Mesenchymal stem cell (in vitro differentiated cells and primary cell): ENCODE data around the gene SPINK2.

Experiments used
- DNase-seq: peaks from one replicate; pipeline ENCODE4 v3.0.0-alpha.2; 2013
- H2AFZ ChIP-seq: one replicate; pipeline ENCODE4 v1.6.1; 2013; ENCODE audit warnings: low read depth, mild to moderate bottlenecking, control low read depth, inconsistent platforms, low read length, moderate library complexity
- H2AK5ac ChIP-seq: 2 replicates; pipeline ENCODE4 v1.6.1; 2013; ENCODE audit warnings: low read length, moderate library complexity, mild to moderate bottlenecking, inconsistent platforms; ENCODE audit not compliant: severe bottlenecking
- H2BK120ac ChIP-seq: one replicate; pipeline ENCODE4 v1.6.1; 2013; ENCODE audit warnings: low read depth, mild to moderate bottlenecking, inconsistent platforms, low read length, moderate library complexity
- H2BK12ac ChIP-seq, 2 experiments: one replicate each; pipeline ENCODE4 v1.6.1; 2013; ENCODE audit warnings: inconsistent platforms in 2 of 2, low read length in 2 of 2, mild to moderate bottlenecking in 2 of 2, moderate library complexity in 2 of 2, control low read depth in 1 of 2
- H2BK15ac ChIP-seq: one replicate; pipeline ENCODE4 v1.6.1; 2013; ENCODE audit warnings: mild to moderate bottlenecking, low read depth, inconsistent platforms; ENCODE audit not compliant: poor library complexity, severe bottlenecking
- H2BK5ac ChIP-seq: 2 replicates; pipeline ENCODE4 v1.6.1; 2013; ENCODE audit warnings: low read depth, mild to moderate bottlenecking, low read length, control low read depth, inconsistent platforms; ENCODE audit not compliant: poor library complexity, severe bottlenecking
- H3K14ac ChIP-seq, 2 experiments: one replicate each; pipeline ENCODE4 v1.6.1; 2013; ENCODE audit warnings: inconsistent platforms in 2 of 2, low read length in 2 of 2, control low read depth in 1 of 2, mild to moderate bottlenecking in 1 of 2, moderate library complexity in 1 of 2
- H3K18ac ChIP-seq, 2 experiments: one replicate each; pipeline ENCODE4 v1.6.1; 2013; ENCODE audit warnings: inconsistent platforms in 2 of 2, low read length in 2 of 2, control low read depth in 1 of 2, low read depth in 1 of 2, mild to moderate bottlenecking in 1 of 2
- H3K23ac ChIP-seq, 2 experiments: one replicate each; pipeline ENCODE4 v1.6.1; 2013; ENCODE audit warnings: inconsistent platforms in 2 of 2, low read length in 2 of 2, mild to moderate bottlenecking in 2 of 2, moderate library complexity in 2 of 2, control low read depth in 1 of 2
- H3K27ac ChIP-seq: 2 replicates; pipeline ENCODE4 v1.5.1; 2013; ENCODE audit warnings: mild to moderate bottlenecking, moderate library complexity, low read length, control low read depth, inconsistent platforms; ENCODE audit not compliant: poor library complexity, severe bottlenecking
- H3K27me3 ChIP-seq, 2 experiments: 2 replicates each; pipeline versions ENCODE4 v1.6.1 to v1.7.0; 2013; ENCODE audit warnings: low read length in 2 of 2, mild to moderate bottlenecking in 2 of 2, moderate library complexity in 2 of 2, control low read depth in 1 of 2, inconsistent platforms in 1 of 2; ENCODE audit not compliant: control insufficient read depth in 1 of 2, insufficient read depth in 1 of 2
- H3K36me3 ChIP-seq, 2 experiments: 2 replicates each; pipeline versions ENCODE4 v1.6.1 to v1.7.0; 2013; ENCODE audit warnings: low read length in 2 of 2, control low read depth in 1 of 2, inconsistent platforms in 1 of 2, low read depth in 1 of 2, mild to moderate bottlenecking in 1 of 2; ENCODE audit not compliant: insufficient read depth in 2 of 2, control insufficient read depth in 1 of 2
- H3K4ac ChIP-seq, 2 experiments: one replicate each; pipeline ENCODE4 v1.6.1; 2013; ENCODE audit warnings: inconsistent platforms in 2 of 2, low read length in 2 of 2, mild to moderate bottlenecking in 2 of 2, moderate library complexity in 2 of 2, control low read depth in 1 of 2, low read depth in 1 of 2
- H3K4me1 ChIP-seq: 2 replicates; pipeline ENCODE4 v1.6.1; 2013; ENCODE audit warnings: low read depth, low read length, control low read depth; ENCODE audit not compliant: control insufficient read depth, insufficient read depth
- H3K4me2 ChIP-seq: 2 replicates; pipeline ENCODE4 v1.6.1; 2013; ENCODE audit warnings: low read length, mild to moderate bottlenecking, inconsistent platforms; ENCODE audit not compliant: poor library complexity, severe bottlenecking
- H3K4me3 ChIP-seq, 2 experiments: 2 replicates each; pipeline versions ENCODE4 v1.5.1 to v1.7.0; 2013; ENCODE audit warnings: low read length in 2 of 2, mild to moderate bottlenecking in 2 of 2, control low read depth in 1 of 2, low read depth in 1 of 2; ENCODE audit not compliant: insufficient read depth in 1 of 2
- H3K79me1 ChIP-seq: replicated peaks from 2 replicates; pipeline ENCODE4 v1.6.1; 2013; ENCODE audit warnings: mild to moderate bottlenecking, control low read depth, low read length, inconsistent platforms; ENCODE audit not compliant: poor library complexity, severe bottlenecking
- H3K9ac ChIP-seq: 2 replicates; pipeline ENCODE4 v1.7.0; 2013; ENCODE audit warnings: mild to moderate bottlenecking, low read length, moderate library complexity
- H3K9me3 ChIP-seq: 2 replicates; pipeline ENCODE4 v1.7.0; 2013; ENCODE audit warnings: mild to moderate bottlenecking, low read length; ENCODE audit not compliant: control insufficient read depth
- H4K8ac ChIP-seq: one replicate; pipeline ENCODE4 v1.6.1; 2013; ENCODE audit warnings: inconsistent platforms, mild to moderate bottlenecking, low read length, moderate library complexity
- H4K91ac ChIP-seq: one replicate; pipeline ENCODE4 v1.6.1; 2013; ENCODE audit warnings: mild to moderate bottlenecking, low read length, inconsistent platforms
- WGBS: methylation state at CpG from one replicate; pipeline ENCODE4 v1.1.7; 2013; ENCODE audit warnings: mixed read lengths; 5-methylcytosine and 5-hydroxymethylcytosine counted together

SPINK2 gene

GRCh38 chr4:56782019-56782418 lies 39.5 kb downstream of the SPINK2 start:
- Histone ChIP-seq H2AK5ac (no peak overlapping the region), H4K8ac (no peak overlapping the region), H2AFZ (no peak overlapping the region), H3K9ac (no peak overlapping the region), H2BK12ac (no peak overlapping the region), H3K18ac (no peak overlapping the region), H3K9me3 (no peaks in the 10 kb centered on the region), H3K4ac (no peak overlapping the region), H4K91ac (no peak overlapping the region), H3K14ac (no peak overlapping the region), H3K4me3 (no peak overlapping the region), H3K36me3 (no peaks in the 10 kb centered on the region), H2BK120ac (peak overlapping the region; percentile 68), H2BK15ac (no peak overlapping the region), H2BK5ac (no peak overlapping the region), H3K27me3 (peaks cover 0 to 37% of the 10 kb centered on the region in 2 experiments), H3K27ac (no peak overlapping the region), H3K23ac (no peak overlapping the region), H3K79me1 (no peaks in the 10 kb centered on the region), H3K4me2 (no peak overlapping the region), H3K4me1 (peaks cover 3% of the 10 kb centered on the region)
- WGBS: 95% methylated on average over 8 of the region's 8 CpGs
- no peak for DNase-seq

DNA sequence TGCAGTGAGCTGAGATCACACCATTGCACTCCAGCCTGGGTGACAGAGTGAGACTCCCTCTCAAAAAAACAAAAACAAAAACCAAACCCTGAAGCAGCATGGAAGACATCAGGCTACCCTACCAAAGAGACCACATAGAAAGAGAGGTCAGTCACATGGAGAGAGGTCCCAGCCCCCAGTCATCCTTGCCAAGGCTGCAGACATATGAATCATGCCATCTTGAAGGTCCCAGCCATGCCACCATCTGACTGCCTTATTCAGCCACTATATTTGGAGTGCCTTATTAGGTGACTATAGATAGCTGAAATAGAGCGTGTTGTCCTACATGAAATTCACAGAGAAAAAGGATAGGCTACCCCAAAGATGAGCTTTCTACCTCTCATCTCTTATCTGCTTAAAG lies 48.2 kb downstream of the SPINK2 start:
- H2BK12ac ChIP-seq: peak overlapping the region in 1 of 2 experiments; percentile 59
- H2AK5ac ChIP-seq: no peak overlapping the region
- no peak overlapping the region for H3K18ac ChIP-seq
- no peak overlapping the region for H3K4me3 ChIP-seq
- 100% methylated on average over 1 of the region's 1 CpG for WGBS
- no peak overlapping the region for H3K27ac ChIP-seq
- peaks cover 2% of the 10 kb centered on the region for H3K4me1 ChIP-seq
- no peak for DNase-seq
- no peak overlapping the region for H4K8ac ChIP-seq
- no peak overlapping the region for H3K9ac ChIP-seq
- peaks cover 0 to under 1% of the 10 kb centered on the region in 2 experiments for H3K27me3 ChIP-seq
- H3K23ac ChIP-seq: no peak overlapping the region
- H3K79me1 ChIP-seq: no peaks in the 10 kb centered on the region
- H4K91ac ChIP-seq: no peak overlapping the region
- no peak overlapping the region for H2AFZ ChIP-seq
- H3K14ac ChIP-seq: no peak overlapping the region
- no peak overlapping the region for H2BK120ac ChIP-seq
- H3K36me3 ChIP-seq: no peaks in the 10 kb centered on the region
- H3K4ac ChIP-seq: no peak overlapping the region
- no peaks in the 10 kb centered on the region for H3K9me3 ChIP-seq
- no peak overlapping the region for H2BK15ac ChIP-seq
- H3K4me2 ChIP-seq: no peak overlapping the region
- H2BK5ac ChIP-seq: no peak overlapping the region

DNA sequence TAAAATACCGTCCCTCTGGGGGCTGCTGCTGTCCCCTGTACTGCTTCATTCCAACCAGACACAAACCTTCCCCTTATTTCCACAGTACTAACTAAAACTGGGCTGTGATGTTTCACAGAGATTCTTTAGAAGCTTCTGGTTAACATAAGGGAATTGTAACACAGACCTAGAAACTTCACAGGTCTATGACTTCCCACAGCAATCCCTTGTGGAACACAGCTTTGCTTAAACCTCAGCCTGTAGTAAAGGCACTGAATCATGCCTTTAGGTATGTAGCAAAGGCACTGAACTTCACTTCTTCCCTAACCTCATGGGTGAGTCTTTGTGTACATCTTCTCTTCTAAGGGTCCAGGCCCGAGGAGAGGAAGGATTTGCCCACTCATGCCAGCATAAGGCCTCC lies 49.4 kb downstream of the SPINK2 start:
- no peaks in the 10 kb centered on the region for H3K36me3 ChIP-seq
- H4K91ac ChIP-seq: no peak overlapping the region
- H3K79me1 ChIP-seq: no peaks in the 10 kb centered on the region
- no peak overlapping the region for H3K4me2 ChIP-seq
- no peak overlapping the region for H2AFZ ChIP-seq
- H3K4me1 ChIP-seq: peaks cover 4% of the 10 kb centered on the region
- H3K27ac ChIP-seq: no peak overlapping the region
- no peak overlapping the region for H2BK120ac ChIP-seq
- no peaks in the 10 kb centered on the region for H3K9me3 ChIP-seq
- peak; percentile 32 for DNase-seq
- H2BK12ac ChIP-seq: peak overlapping the region in 1 of 2 experiments; percentile 34
- H2AK5ac ChIP-seq: no peak overlapping the region
- H2BK15ac ChIP-seq: no peak overlapping the region
- no peak overlapping the region for H2BK5ac ChIP-seq
- no peak overlapping the region for H3K4me3 ChIP-seq
- 86% methylated on average over 2 of the region's 2 CpGs for WGBS
- peaks cover 0 to 5% of the 10 kb centered on the region in 2 experiments for H3K27me3 ChIP-seq
- peak overlapping the region in 1 of 2 experiments; percentile 15 for H3K4ac ChIP-seq
- no peak overlapping the region for H4K8ac ChIP-seq
- no peak overlapping the region for H3K9ac ChIP-seq
- H3K18ac ChIP-seq: peak overlapping the region in 1 of 2 experiments; percentile 68
- H3K23ac ChIP-seq: no peak overlapping the region
- no peak overlapping the region for H3K14ac ChIP-seq

- no peak overlapping the region for H2AK5ac ChIP-seq
- no peak for DNase-seq
- H4K91ac ChIP-seq: no peak overlapping the region
Observed at GRCh38 chr4:56768763-56769162, 52.7 kb downstream of the SPINK2 start.

More at GRCh38 chr4:56768763-56769162, 52.7 kb downstream of the SPINK2 start:
- Histone ChIP-seq H3K14ac (no peak overlapping the region), H3K27ac (no peak overlapping the region), H3K36me3 (no peaks in the 10 kb centered on the region), H3K4me1 (peaks cover 4% of the 10 kb centered on the region), H2BK12ac (no peak overlapping the region), H3K9me3 (no peaks in the 10 kb centered on the region), H3K79me1 (no peaks in the 10 kb centered on the region), H3K27me3 (peaks cover 0 to 5% of the 10 kb centered on the region in 2 experiments), H2BK120ac (no peak overlapping the region), H2BK15ac (no peak overlapping the region), H3K4me3 (no peak overlapping the region), H3K4me2 (no peak overlapping the region), H2AFZ (no peak overlapping the region), H4K8ac (no peak overlapping the region), H3K4ac (no peak overlapping the region), H3K9ac (no peak overlapping the region), H2BK5ac (no peak overlapping the region), H3K23ac (no peak overlapping the region), H3K18ac (no peak overlapping the region)
- WGBS: 75% methylated on average over 1 of the region's 4 CpGs
